ES-I3 (cell line): Measurements from ENCODE around the gene TRAPPC6A.

Experiments
- H3K36me3 ChIP-seq: 2 replicates; pipeline ENCODE4 v1.6.1; 2013; ENCODE audit warnings: mild to moderate bottlenecking, low read length, control low read depth, moderate library complexity; ENCODE audit not compliant: insufficient read depth
- H3K4me1 ChIP-seq: 2 replicates; pipeline ENCODE4 v1.6.1; 2013; ENCODE audit warnings: mild to moderate bottlenecking, control low read depth, low read length; ENCODE audit not compliant: insufficient read depth
- H3K9ac ChIP-seq: 2 replicates; pipeline ENCODE4 v1.6.1; 2013; ENCODE audit warnings: low read depth, mild to moderate bottlenecking, low read length, moderate library complexity
- H3K9me3 ChIP-seq: 2 replicates; pipeline ENCODE4 v1.6.1; 2013; ENCODE audit warnings: mild to moderate bottlenecking, low read length, moderate library complexity; ENCODE audit not compliant: control insufficient read depth, insufficient read depth

TRAPPC6A gene, protein sequence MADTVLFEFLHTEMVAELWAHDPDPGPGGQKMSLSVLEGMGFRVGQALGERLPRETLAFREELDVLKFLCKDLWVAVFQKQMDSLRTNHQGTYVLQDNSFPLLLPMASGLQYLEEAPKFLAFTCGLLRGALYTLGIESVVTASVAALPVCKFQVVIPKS

DNA sequence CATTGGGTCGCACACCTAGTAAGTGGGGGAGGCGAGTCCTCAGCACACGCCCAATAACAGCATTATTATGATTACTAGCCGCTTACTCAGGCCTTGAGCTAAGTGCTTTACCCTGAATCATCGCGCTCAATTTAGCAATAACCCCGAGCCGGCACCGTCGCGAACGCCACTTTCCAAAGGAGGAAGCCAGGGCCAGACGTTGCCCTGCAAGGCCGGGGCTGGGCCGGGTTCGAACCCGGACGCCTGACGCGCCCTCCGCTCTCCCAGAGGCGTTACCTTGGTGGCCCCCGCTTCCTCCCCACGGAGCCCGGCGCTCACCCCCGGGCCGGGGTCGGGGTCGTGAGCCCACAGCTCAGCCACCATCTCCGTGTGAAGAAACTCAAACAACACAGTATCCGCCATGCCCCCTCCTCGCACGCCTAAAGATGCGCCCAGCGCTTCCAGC, at the start of gene TRAPPC6A:
Gene TRAPPC6A, minus strand, starts transcription at position 421 of the 445 bp plus-strand sequence. Its CDS starts 19 bp downstream, at position 402.
- H3K9ac ChIP-seq = peak within 1 kb of the TSS; percentile 93
- no peaks in the 10 kb centered on the region; the same call in 1 of the 2 replicates for H3K36me3 ChIP-seq
- no peaks in the 10 kb centered on the region for H3K9me3 ChIP-seq
- H3K4me1 ChIP-seq = no peaks in the 10 kb centered on the region; the same call in 1 of the 2 replicates

DNA sequence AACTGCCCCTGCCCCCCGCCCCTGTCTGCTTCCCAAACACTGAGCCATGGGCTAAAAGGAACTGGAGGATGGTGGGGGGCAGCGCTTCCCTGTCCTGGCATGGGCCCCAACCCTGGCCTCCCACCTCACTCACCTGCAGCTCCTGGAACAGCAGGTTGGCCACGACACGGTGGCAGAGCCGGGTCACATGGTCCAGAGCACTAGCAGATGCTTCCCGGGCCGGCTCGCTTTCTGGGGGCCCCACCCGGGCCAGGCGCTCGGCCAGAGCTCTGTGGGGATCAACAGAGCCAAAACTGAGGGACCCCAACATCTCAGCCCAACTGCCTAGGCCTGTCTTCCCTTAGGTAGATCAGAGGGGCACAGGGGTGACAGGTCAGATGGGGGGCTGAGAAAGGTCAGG, 46.6 kb upstream of the TRAPPC6A start:
- H3K4me1 ChIP-seq = no peaks in the 10 kb centered on the region
- no peaks in the 10 kb centered on the region for H3K36me3 ChIP-seq
- no peak overlapping the region for H3K9ac ChIP-seq
- no peaks in the 10 kb centered on the region for H3K9me3 ChIP-seq

DNA sequence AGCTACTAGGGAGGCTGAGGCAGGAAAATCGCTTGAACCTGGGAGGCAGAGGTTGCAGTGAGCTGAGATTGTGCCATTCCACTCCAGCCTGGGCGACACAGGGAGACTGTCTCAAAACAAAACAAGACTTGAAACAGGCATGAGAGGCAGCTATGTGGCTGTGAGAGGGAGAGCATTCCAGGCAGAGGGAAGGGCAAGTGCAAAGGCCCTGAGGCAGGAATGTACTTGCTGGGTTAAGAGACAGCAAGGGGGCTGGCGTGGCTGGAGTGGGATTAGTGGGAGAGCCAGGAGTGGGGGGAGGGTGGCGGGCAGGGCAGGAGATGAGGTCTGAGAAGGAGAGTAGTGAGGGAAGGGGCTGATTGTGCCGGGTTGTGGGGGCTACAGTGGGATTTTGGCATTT, 45.8 kb upstream of the TRAPPC6A start:
- H3K36me3 ChIP-seq = no peaks in the 10 kb centered on the region

DNA sequence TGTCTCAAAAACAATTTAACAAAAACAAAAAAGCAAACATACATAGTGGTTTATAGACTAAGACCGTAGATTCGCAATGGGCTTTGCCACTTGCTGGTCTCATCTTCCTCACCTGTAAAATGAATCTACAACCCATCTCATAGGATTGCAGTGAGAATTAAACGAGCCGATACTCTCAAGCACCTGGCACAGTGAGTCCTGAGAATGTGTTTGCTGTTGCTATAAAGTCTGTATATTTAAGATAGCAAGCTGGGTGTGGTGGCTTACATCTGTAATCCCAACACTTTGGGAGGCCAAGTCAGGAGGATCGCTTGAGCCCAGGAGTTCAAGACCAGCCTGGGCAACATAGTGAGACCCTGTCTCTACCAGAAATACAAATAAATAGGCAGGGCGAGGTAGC, 44.7 kb upstream of the TRAPPC6A start:
- Histone ChIP-seq H3K9ac (no peak overlapping the region), H3K36me3 (no peaks in the 10 kb centered on the region)

More for the DNA sequence above, 45.8 kb upstream of the TRAPPC6A start:
- no peak overlapping the region for H3K9ac ChIP-seq
- peaks cover 3% of the 10 kb centered on the region; the same call in 1 of the 2 replicates for H3K4me1 ChIP-seq
- no peaks in the 10 kb centered on the region for H3K9me3 ChIP-seq

DNA sequence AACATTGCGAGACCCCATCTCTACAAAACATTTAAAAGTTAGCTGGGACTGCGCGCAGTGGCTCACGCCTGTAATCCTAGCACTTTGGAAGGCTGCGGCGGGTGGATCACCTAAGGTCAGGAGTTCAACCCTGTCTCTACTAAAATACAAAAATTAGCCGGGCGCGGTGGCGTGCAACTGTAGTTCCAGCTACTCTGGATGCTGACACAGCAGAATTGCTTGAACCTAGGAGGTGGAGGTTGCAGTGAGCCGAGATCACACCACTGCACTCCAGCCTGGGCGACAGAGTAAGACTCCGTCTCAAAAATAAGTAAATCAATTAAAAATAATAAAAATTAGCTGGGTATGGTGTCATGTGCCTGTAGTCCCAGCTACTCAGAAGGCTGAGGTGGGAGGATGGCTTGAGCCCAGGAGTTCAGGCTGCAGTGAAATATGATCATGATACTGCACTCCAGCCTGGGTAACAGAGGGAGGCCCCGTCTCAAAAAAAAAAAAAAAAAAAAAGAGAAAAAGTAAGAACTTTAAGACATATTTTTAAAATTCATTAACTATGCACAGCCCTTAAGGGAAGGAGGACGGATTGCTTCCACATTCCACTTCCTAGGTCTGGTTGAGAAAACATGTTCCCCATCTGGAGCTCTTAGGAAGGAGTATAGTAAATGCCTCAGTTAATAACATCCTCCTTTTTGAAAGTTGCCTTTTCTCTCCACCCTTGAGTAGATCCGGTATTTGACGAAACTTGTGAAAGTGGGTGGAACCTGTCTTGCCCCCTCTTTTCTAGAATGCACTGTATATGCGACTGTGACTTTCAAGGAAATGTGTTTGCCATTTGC, 41.1 kb upstream of the TRAPPC6A start:
- no peaks in the 10 kb centered on the region for H3K9me3 ChIP-seq
- H3K4me1 ChIP-seq = peaks cover 7% of the 10 kb centered on the region; the same call in 1 of the 2 replicates
- H3K9ac ChIP-seq = no peak overlapping the region
- no peaks in the 10 kb centered on the region for H3K36me3 ChIP-seq

More for the DNA sequence above, 44.7 kb upstream of the TRAPPC6A start:
- Histone ChIP-seq H3K9me3 (no peaks in the 10 kb centered on the region), H3K4me1 (peaks cover 3% of the 10 kb centered on the region; the same call in 1 of the 2 replicates)

DNA sequence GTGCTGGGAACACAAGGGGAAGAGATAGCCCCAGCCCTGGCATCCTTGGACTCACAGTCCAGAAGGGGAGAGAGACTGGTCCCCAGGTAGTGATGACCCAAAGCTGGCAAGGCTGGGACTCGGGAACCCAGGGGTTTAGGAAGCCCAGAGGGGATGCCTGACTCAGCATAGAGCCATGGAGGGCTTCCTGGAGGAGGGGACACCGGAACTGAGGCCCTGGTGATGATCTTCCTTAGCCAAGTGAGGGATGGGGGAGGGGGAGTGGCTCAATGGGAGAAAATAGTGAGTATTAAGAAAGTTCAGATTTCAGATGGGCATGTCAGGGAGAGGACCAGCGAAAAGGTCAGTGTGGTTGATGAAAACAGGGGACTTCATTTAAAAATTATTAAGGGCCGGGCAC, 40.4 kb upstream of the TRAPPC6A start:
- Histone ChIP-seq H3K9me3 (no peaks in the 10 kb centered on the region), H3K9ac (peak overlapping the region; percentile 29; the same call in 1 of the 2 replicates), H3K4me1 (peaks cover 7% of the 10 kb centered on the region; the same call in 1 of the 2 replicates), H3K36me3 (no peaks in the 10 kb centered on the region)

DNA sequence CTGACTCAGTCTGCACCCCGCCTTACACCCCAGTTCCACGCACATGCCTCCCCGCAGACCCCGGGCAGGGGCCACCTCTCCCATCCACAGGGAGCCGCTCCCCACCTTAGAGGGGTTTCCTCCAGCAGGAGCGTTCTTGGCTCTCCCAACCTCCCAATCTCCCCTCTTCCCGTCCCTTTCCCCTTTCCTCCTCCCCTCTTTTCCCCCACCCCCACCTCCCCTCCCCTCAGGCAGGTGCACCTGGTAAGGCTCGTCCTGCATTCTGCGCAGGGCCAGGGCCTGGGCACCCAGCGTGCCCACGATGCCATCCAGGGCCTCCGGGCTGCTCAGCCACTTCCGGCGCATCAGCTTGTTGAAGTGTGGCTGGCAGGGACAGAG, 39.9 kb upstream of the TRAPPC6A start:
- peak overlapping the region; percentile 57 for H3K9ac ChIP-seq
- no peaks in the 10 kb centered on the region for H3K36me3 ChIP-seq
- peaks cover 7% of the 10 kb centered on the region; the same call in 1 of the 2 replicates for H3K4me1 ChIP-seq
- no peaks in the 10 kb centered on the region for H3K9me3 ChIP-seq

DNA sequence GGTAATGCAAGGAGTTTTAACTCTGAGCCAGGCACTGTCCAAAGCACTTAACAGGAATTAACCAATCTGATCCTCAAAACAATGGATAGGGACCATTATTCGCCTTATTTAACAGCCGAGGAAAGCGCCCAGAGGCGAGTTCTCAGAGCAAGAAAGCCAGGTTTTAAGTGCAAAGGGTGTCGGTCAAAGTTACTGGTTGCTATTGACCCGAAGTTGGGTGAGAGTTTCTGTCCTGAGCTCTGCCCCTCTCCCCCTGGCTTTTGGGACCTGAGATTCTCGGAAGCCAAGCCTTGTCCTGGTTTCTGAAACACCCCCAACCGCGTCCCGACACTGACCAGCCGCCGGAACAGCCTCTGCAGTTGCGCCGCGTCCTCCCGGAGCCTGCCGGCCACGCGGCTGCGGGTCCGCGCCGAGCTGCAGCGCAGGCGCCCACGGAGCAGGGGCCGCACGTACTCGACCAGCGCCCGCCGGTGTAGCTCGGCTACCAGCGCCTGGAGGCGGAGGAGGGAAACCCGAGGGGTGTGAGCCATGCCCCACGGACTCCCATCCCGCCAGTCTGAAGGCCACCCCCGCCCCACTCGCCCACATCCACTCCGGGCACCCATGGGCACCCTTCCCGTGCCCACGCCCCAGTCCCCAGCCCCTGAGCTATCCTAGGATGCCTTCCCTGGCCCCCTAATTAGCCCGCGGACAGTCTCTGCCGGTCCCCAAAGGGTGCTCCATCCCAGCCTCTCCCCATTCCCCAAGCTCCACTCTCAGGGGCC, 39.3 kb upstream of the TRAPPC6A start:
- Histone ChIP-seq H3K4me1 (peaks cover 7% of the 10 kb centered on the region; the same call in 1 of the 2 replicates), H3K9me3 (no peaks in the 10 kb centered on the region), H3K9ac (peak overlapping the region; percentile 57), H3K36me3 (no peaks in the 10 kb centered on the region)

DNA sequence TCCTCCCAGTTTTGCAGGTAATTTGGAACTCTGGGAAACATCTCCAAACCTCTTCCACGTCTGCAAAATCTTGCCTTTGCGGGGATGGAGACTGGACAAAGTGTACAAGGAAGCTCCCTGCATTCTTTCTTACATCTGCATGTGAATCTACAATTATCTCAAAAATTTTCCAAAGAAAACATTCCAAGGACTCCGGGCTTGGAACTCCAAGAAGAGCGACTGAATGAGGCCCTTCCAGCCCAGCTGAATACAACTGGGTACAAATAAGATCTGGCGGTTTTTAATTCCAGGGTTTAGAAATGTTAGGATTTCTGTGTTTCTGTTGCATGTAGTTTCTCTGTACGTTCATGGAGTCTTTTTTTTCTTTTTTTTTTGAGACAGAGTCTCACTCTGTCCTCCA, 38.6 kb upstream of the TRAPPC6A start:
- Histone ChIP-seq H3K9me3 (no peaks in the 10 kb centered on the region), H3K4me1 (peaks cover 7% of the 10 kb centered on the region; the same call in 1 of the 2 replicates), H3K9ac (no peak overlapping the region), H3K36me3 (no peaks in the 10 kb centered on the region)

DNA sequence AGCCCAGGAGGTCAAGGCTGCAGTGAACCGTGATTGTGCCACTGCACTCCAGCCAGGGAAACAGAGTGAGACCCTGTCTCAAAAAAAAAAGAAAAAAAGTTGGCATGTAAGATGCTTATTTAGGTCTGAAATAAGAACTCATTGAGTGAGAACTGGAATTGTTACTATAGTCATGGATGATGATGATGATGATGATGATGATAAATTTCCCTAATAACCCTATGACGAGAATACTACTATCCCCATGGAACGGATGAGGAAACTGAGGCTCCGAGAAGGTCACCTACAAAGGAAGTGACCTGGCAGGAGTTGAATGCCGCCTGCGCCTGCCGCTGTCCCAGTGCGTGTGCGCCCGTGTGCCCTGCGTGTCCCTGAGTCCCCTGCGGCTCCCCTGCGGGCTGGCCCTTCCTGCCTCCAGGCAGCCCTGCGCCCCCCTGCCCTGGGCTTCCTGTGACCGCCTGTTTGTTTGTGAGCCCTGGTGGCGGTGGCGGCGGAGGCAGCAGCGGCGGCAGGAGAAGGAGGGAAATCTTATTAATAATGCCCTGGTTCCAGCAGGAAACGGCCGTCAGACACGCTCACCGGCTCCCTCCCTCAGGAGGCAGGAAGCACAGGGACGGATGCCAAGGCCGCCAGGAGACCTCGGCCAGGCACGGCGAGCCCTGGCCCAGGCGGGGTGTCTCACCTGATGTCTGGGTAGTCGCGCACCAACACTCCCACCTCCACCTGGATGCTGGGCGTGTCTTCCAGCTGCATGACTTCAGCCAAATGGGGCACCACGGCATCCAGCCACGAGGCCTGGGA, 37.6 kb upstream of the TRAPPC6A start:
- Histone ChIP-seq H3K9me3 (no peaks in the 10 kb centered on the region), H3K36me3 (no peaks in the 10 kb centered on the region), H3K4me1 (peaks cover 7% of the 10 kb centered on the region; the same call in 1 of the 2 replicates), H3K9ac (peak overlapping the region; percentile 46; the same call in 1 of the 2 replicates)

DNA sequence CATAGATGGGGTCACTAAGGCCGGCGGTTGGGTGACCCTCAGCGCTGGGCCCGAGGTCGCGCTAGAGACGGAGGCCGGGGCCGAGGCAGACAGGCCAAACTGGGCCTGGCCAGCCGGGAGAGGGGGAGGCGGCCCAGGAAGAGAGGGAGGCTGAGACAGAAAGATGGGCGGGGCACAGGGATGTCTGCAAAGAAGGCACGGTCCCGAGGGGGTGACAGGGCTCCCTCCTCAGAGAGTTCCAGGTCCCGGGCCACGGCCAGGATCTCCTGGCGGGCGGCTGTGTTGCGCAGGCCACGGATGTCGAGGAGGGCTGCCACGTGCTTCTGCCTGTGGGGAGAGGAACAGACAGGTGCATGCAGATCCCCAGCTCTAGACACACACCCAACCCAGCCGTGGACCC, 35.0 kb upstream of the TRAPPC6A start:
- peaks cover 4% of the 10 kb centered on the region; the same call in 1 of the 2 replicates for H3K4me1 ChIP-seq
- H3K9me3 ChIP-seq = no peaks in the 10 kb centered on the region
- H3K36me3 ChIP-seq = no peaks in the 10 kb centered on the region
- H3K9ac ChIP-seq = no peak overlapping the region

DNA sequence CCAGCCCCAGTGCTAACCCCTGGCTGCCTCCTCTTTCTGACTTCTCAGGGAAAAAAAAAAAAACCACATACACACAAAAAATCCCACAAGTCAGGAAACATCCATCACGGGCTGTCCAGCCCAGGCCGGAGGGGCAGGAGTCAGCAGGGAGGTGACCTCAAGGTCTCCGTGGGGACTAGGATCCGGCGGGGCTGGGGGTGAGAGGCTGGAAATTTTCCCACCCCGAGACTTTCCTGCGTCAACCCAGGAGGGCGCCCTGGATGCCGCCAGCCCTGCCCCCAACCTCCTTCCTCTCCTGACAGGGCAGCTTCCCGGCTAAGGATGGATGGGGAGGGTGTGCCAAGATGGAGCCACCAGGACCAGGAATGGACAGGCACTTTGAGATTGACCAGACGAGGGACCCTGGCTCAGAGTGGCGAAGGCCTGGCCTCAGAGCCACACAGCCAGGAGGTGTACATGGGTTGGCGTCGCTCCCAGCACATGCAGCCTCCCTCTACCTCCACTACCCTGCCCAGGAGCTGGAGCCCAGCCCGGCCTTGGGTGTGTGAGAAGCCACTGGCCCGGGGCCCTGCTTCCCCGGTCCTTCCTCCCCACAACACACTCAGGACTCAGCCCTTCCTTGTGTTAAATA, 33.8 kb upstream of the TRAPPC6A start:
- no peak overlapping the region for H3K9ac ChIP-seq
- no peaks in the 10 kb centered on the region for H3K36me3 ChIP-seq
- no peaks in the 10 kb centered on the region for H3K9me3 ChIP-seq
- H3K4me1 ChIP-seq = peaks cover 4% of the 10 kb centered on the region; the same call in 1 of the 2 replicates

DNA sequence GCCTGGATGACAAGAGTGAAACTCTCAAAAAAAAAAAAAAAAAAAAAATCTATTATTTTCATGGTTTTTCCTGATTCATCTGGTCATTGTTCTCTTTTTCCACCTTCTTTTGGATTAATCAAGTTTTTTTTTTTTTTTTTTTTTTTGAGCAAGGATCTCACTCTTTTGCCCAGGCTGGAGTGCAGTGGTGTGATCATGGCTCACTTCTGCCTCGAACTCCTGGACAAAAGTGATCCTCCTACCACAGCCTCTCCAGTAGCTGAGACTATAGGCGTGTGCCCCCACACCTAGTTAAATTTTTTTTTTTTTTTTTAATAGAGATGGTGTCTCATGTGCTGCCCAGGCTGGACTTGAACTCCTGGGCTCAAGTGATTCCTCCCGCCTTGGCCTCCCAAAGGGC, 28.3 kb upstream of the TRAPPC6A start:
- H3K9me3 ChIP-seq = no peaks in the 10 kb centered on the region
- no peaks in the 10 kb centered on the region for H3K36me3 ChIP-seq
- H3K4me1 ChIP-seq = no peaks in the 10 kb centered on the region
- no peak overlapping the region for H3K9ac ChIP-seq
